H54 (cell line): ENCODE results near the gene NTRK1.

Experiments used
- DNase-seq: peaks from one replicate; pipeline ENCODE4 v3.0.0; 2011; ENCODE audit warnings: low spot score, mixed read lengths; ENCODE audit not compliant: insufficient read length
- FAIRE-seq: peaks from 3 replicates; lab custom pipeline; 2011; peaks lifted over from hg19 to GRCh38; lab: Jason Lieb, UNC
- POLR2A ChIP-seq: IDR thresholded peaks from 2 replicates; pipeline ENCODE4 v1.6.1; 2011; ENCODE audit warnings: low read depth, mild to moderate bottlenecking, low read length

NTRK1 gene

GRCh38 chr1:156826630-156827029 lies 34.0 kb upstream of the NTRK1 start:
- DNase-seq, result no peak
- no peak for TF ChIP-seq POLR2A
- FAIRE-seq, result no peak

GRCh38 chr1:156828400-156829124 lies 32.1 kb upstream of the NTRK1 start:
- DNase-seq (no peak), FAIRE-seq (no peak)
- TF ChIP-seq POLR2A, result no peak

DNA sequence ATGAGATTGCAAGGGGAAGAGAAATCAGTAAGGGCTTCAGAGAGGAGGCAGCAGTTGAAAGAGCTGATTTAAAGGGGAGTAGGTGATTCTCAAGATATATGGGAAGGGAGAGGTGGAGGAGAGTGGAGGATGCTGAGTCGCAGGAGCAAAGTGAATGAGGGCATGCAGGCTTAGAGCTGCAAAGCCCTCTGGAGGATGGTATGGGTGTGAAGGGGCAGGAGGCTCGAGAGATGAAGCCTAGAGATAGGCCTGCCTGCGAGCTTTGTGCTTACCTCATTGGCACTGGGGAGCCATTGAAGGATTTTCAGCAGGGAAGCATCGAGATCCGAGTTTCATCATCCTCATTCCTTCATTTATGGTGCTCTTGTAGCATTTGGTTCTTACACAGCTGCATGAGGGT lies 28.2 kb upstream of the NTRK1 start:
- DNase-seq (no peak), FAIRE-seq (no peak)
- no peak for TF ChIP-seq POLR2A

DNA sequence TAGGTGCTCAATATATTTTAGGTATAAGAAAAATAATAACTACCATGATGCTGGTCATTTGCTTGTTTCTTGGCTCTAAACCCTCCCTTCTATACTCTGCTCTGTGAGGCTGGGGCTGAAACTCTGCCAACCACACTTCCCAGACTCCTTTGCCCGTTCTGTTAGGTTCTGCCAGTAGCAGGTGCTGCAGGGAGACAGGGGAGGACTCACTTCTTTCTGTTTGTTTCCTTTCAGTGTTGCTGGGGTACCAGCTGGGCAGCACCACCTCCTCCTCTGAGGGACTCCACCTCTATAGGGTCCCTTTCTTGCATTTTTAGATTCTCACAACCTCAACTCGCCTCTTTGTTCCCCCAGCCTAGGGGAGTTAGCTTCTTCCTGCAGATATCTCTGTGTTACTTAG lies 27.1 kb upstream of the NTRK1 start:
- no peak for TF ChIP-seq POLR2A
- DNase-seq (no peak), FAIRE-seq (no peak)

DNA sequence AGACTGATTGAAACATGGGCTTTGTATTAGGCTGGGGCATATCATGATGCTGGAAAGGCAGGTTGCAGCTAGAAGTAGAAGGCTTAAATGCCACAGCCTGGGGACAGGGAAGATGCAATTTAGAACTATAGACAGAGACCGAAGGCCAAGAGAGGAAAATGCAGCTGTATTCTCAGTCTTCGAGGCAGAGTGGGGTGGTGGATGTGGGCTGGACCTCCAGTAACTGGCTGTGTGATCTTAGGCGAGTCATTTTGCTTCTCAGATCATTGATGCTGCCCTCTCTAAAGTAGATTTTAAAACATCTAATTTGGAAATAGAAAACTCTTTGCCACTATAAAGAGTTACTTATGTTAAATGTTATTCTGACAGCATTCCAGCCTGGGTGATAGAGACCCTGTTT lies 26.3 kb upstream of the NTRK1 start:
- no peak for TF ChIP-seq POLR2A
- FAIRE-seq (no peak), DNase-seq (no peak)

DNA sequence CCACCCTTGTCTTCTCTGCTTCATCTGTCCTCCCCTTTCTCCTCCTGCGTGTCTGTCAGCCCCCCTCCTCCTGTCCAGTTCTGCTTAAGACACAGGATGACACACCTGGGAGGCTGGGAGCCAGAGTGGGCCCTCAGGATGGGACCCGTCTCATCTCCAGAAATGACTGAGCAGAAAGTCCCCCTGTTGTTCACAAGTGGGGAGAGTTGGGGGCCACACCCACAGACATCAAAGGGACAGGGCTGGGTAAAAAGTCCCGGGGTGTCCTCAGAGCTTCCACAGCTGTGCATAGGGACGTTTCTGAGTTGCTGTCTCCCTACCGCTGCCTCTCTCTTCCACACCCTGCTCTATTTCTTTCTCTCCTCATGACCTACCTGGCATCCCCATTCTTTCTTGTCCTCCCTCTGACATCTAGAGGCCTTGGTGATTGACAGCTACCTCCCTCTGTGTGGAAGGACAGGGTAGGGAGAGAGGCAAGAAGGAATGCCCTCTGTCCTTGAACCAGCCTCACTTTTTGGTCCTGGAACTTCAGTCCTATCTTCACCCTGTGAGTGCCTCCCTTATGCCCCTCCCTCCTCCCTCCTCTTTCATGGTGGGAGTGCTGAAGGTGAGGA lies 24.5 kb upstream of the NTRK1 start:
- FAIRE-seq (no peak), DNase-seq (no peak)
- TF ChIP-seq POLR2A, result no peak

DNA sequence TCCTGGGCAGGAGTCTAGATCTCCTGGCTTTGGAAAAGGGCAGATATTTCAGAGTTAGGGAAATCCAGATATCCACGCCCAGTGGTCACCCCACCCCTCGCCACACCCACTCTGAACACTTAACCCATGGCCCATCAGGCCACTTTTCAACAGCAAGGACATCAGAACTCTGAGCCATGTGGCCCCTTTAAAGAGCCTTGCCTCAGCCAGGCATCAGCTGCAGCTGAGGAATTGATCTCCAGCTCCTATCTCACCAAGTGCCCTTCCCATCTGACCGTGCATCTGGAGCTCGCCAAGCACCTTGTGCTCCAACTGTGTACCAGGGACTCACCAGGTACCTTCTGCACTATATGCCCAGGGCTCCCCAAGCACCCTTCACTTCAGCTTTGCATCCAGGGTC lies 23.8 kb upstream of the NTRK1 start:
- DNase-seq (no peak), FAIRE-seq (no peak)

DNA sequence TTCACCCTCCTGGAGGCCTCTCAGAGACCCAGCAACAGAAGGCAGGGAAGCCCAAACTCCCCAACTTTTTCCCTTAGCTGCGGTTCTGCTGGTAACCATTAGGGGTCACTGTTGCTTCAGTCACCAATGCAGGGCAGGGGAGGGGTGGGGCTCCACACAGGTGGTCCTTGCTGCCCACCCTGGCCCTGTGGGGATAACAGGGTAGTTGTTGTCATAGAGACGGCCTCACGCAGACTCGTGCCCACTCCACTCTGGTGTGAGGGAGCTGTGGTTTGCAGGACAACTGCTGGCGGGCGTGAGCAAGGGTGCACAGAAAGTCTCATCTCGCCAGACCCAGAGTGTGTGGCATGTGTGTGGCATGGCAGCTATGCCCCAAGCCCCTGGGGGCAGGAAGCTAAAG lies 21.7 kb upstream of the NTRK1 start:
- DNase-seq, result peak; percentile 52
- TF ChIP-seq POLR2A, result no peak
- FAIRE-seq, result no peak

More for the DNA sequence above, 23.8 kb upstream of the NTRK1 start:
- no peak for TF ChIP-seq POLR2A

DNA sequence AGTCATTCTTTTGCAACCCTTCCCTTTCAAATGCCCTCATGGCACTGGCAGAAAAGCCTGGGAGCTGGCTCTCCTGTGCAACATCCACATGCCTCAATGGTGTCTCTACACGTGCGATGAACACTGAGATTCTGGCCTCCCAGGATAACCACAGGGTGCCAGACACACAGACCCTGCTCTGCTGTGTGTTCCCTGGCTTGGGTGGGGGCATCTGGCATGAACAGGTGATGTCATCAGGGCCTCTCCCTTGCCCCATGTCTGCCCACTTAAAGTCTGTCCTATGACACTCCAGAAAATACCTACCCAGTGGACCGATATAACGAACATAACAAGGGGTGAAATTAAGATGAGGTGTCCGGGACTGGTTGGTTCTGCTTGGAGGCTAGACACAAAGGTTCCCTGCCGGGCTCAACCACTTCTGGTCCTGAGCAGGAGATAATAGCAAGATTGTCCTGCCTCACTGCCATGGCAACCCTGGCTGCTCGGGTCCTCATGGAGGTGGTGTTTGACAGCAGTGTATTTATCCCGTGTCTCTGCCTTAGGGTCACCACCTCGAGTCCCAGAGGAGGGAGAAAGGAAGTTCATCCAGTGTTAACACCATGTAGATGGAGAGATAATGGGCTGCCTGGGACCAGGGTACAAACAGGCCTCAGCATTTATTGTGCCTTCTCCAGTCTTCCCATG lies 21.1 kb upstream of the NTRK1 start:
- no peak for DNase-seq
- no peak for TF ChIP-seq POLR2A

GRCh38 chr1:156840186-156840897 lies 20.3 kb upstream of the NTRK1 start:
- DNase-seq (no peak), FAIRE-seq (no peak)
- no peak for TF ChIP-seq POLR2A

More for the DNA sequence above, 21.1 kb upstream of the NTRK1 start:
- no peak for FAIRE-seq

DNA sequence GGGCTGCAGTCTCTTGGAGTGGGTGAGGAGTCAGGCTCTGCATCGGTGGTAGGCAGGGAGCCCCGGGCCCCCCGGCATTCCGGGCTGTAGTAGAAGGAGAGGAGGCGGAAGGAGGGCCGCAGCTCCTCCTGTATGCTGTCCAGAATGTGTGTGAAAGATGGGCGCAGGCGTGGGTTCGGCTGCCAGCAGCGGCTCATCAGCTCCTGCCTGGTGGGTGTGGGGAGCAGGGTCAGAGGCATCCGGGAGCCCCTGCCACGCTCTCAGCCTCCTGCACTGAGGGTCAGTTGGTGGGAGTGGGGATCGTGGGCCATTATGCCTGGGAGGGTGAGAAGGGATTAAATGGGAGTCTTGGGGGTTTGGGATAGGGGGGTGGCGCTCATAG lies 19.8 kb upstream of the NTRK1 start:
- TF ChIP-seq POLR2A, result no peak
- DNase-seq (no peak), FAIRE-seq (no peak)

GRCh38 chr1:156841295-156841855 lies 19.3 kb upstream of the NTRK1 start:
- DNase-seq (no peak), FAIRE-seq (no peak)
- TF ChIP-seq POLR2A, result no peak

DNA sequence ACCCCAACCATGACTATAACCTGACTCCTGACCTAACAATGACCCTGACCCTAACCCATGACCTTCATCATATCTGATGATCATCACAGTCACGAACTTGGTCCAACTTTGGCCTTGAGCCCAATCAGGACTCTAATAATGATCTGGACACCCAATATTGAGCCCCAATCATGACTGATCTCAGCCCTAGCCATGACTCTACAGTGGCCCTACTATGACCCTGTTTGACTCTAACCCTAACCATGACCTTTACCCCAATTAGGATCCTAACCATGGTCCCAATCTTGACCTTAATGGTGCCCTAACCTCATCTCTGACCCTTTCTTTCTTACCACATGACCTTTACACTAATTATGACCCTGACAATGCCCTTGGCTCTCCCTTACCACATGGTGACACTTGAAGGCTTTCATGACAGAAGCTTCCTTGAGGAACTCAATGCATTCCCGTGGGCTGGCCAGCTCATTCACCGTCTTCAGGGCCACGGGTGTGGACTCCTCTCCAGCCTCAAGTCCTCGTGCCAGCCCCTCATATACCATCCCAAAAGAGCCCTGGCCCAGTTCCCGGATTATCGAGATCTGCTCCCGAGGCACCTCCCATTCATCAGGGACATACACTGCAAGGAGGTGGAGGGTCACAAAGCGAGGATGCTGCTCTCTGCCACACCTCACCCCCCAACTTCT lies 17.9 kb upstream of the NTRK1 start:
- no peak for FAIRE-seq
- DNase-seq, result no peak
- no peak for TF ChIP-seq POLR2A
